Measurements from ENCODE around the gene SRC. TPM values are rescaled to one million over a fixed set of nuclear protein-coding genes. Genes with fewer than 3 reads are reported as not detected.

Gene SRC
- total RNA-seq, 2 donors from 2014 or later, result 102 to 123 TPM

- no peak overlapping the region for H3K27ac ChIP-seq
- H3K9ac ChIP-seq (ENCODE audit: low read depth in 2 of 2, low read length in 2 of 2), result no peak overlapping the region
- peaks cover 4% of the 10 kb centered on the region for H3K4me1 ChIP-seq
- no peaks in the 10 kb centered on the region for H3K36me3 ChIP-seq
- no peak for DNase-seq
- no peak overlapping the region for H3K4me3 ChIP-seq
- H3K9me3 ChIP-seq, result no peaks in the 10 kb centered on the region
- no peaks in the 10 kb centered on the region for H3K27me3 ChIP-seq
- no peak for TF ChIP-seq CTCF (IDR thresholded peaks at IDR 0.05)
- intact Hi-C loops (cut with DNase I), result no loop called here
Observed at GRCh38 chr20:37362821-37363220, 16.9 kb downstream of the SRC start.

GRCh38 chr20:37363221-37364012, 17.5 kb downstream of the SRC start:
- Histone ChIP-seq H3K36me3 (no peaks in the 10 kb centered on the region), H3K9me3 (no peaks in the 10 kb centered on the region), H3K27ac (no peak overlapping the region), H3K27me3 (no peaks in the 10 kb centered on the region), H3K9ac (ENCODE audit: low read depth in 2 of 2, low read length in 2 of 2) (no peak overlapping the region), H3K4me1 (peaks cover 2% of the 10 kb centered on the region), H3K4me3 (no peak overlapping the region)
- intact Hi-C loops (cut with DNase I), result no loop called here
- DNase-seq, result no peak
- TF ChIP-seq CTCF (IDR thresholded peaks at IDR 0.05), result no peak

GRCh38 chr20:37364013-37364926, 18.3 kb downstream of the SRC start:
- H3K4me3 ChIP-seq, result no peak overlapping the region
- no peak overlapping the region for H3K27ac ChIP-seq
- TF ChIP-seq CTCF (IDR thresholded peaks at IDR 0.05), result no peak
- no peaks in the 10 kb centered on the region for H3K27me3 ChIP-seq
- DNase-seq, result no peak
- no peaks in the 10 kb centered on the region for H3K4me1 ChIP-seq
- H3K36me3 ChIP-seq, result no peaks in the 10 kb centered on the region
- H3K9ac ChIP-seq (ENCODE audit: low read depth in 2 of 2, low read length in 2 of 2), result no peak overlapping the region
- H3K9me3 ChIP-seq, result no peaks in the 10 kb centered on the region
- intact Hi-C loops (cut with DNase I), result no loop called here

GRCh38 chr20:37364927-37365272, 19.0 kb downstream of the SRC start:
- H3K4me3 ChIP-seq, result no peak overlapping the region
- DNase-seq, result no peak
- no peak for TF ChIP-seq CTCF (IDR thresholded peaks at IDR 0.05)
- intact Hi-C loops (cut with DNase I), result no loop called here
- no peaks in the 10 kb centered on the region for H3K27me3 ChIP-seq
- no peak overlapping the region for H3K9ac ChIP-seq (ENCODE audit: low read depth in 2 of 2, low read length in 2 of 2)
- no peaks in the 10 kb centered on the region for H3K36me3 ChIP-seq
- H3K27ac ChIP-seq, result no peak overlapping the region
- H3K4me1 ChIP-seq, result no peaks in the 10 kb centered on the region
- H3K9me3 ChIP-seq, result no peaks in the 10 kb centered on the region

GRCh38 chr20:37365760-37366638, 20.1 kb downstream of the SRC start:
- H3K9me3 ChIP-seq, result no peaks in the 10 kb centered on the region
- TF ChIP-seq CTCF (IDR thresholded peaks at IDR 0.05), result no peak
- H3K27ac ChIP-seq, result no peak overlapping the region
- H3K9ac ChIP-seq (ENCODE audit: low read depth in 2 of 2, low read length in 2 of 2), result no peak overlapping the region
- no peaks in the 10 kb centered on the region for H3K36me3 ChIP-seq
- H3K4me1 ChIP-seq, result no peaks in the 10 kb centered on the region
- intact Hi-C loops (cut with DNase I), result no loop called here
- no peak overlapping the region for H3K4me3 ChIP-seq
- no peak for DNase-seq
- no peaks in the 10 kb centered on the region for H3K27me3 ChIP-seq

Measured in colonic mucosa (tissue), 4 donors.